Measurements from ENCODE around the gene DDIT4.
"Not testable (repeated sequence)": the region's sequence is repeated elsewhere in the genome, so short reads cannot be mapped to it uniquely, and the experiment has no call there.

- TF ChIP-seq CREB1 (CRISPR knock-in tag; IDR thresholded peaks at IDR 0.05; ENCODE audit: low read depth); CTCF (conservative IDR thresholded peaks at IDR 0.05; ENCODE audit: low read depth in 2 of 2): not testable (repeated sequence)
Measured at GRCh38 chr10:72307711-72308110, 34.0 kb downstream of the DDIT4 start.

Data from GM23338 (cell line).